WERI-Rb-1 (cell line): ENCODE measurements around the gene RAD51B.

ENCODE experiments used
- DNase-seq: peaks from one replicate; pipeline ENCODE4 v3.0.0-alpha.2; 2020
- H3K27ac ChIP-seq: fragments of 250-450 bp; sonication (Bioruptor Pico); 2 replicates; pipeline ENCODE4 v1.5.1; 2020; ENCODE audit warnings: mild to moderate bottlenecking, moderate library complexity
- H3K27me3 ChIP-seq: fragments of 250-450 bp; sonication (Bioruptor Pico); 2 replicates; pipeline ENCODE4 v1.5.1; 2021; ENCODE audit warnings: mild to moderate bottlenecking, low read depth, moderate library complexity; ENCODE audit not compliant: insufficient read depth, severe bottlenecking
- H3K36me3 ChIP-seq: fragments of 250-450 bp; sonication (Bioruptor Pico); 2 replicates; pipeline ENCODE4 v1.5.1; 2020; ENCODE audit warnings: mild to moderate bottlenecking, moderate library complexity
- H3K4me3 ChIP-seq: 2 replicates; pipeline ENCODE4 v1.5.1; 2011; ENCODE audit warnings: low read depth, mild to moderate bottlenecking, control low read depth, low read length
- H3K9me3 ChIP-seq: fragments of 250-450 bp; sonication (Bioruptor Pico); 2 replicates; pipeline ENCODE4 v1.5.1; 2021; ENCODE audit warnings: mild to moderate bottlenecking, moderate library complexity; ENCODE audit not compliant: severe bottlenecking
- TF ChIP-seq, protein P1 (sequence below): IDR thresholded peaks from 2 replicates; pipeline ENCODE4 v1.5.1; 2011; ENCODE audit warnings: low read depth, mild to moderate bottlenecking, control low read depth, inconsistent platforms, low read length

The RAD51B gene

DNA sequence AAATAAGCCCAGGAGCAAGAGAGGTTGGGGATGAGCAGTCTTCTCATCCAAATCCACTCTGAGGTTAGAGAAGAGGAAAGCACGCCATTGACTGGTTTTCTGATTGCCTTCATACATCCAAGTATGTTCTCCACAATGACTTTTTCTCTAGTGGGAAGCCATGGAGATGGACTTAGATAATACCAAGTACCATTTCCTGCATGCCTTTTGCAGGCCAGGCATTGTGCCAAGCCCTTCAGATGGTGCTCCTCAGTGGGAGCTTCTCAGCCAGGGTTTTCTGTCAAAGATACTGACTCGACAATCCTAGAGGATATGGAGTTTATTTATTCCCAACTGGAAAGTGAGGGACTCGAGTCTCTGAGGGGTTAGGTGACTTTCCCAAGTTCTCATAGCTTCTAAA is 755.3 kb downstream of the RAD51B start:
- Histone ChIP-seq H3K36me3 (no peaks in the 10 kb centered on the region), H3K4me3 (no peak overlapping the region), H3K9me3 (no peaks in the 10 kb centered on the region), H3K27me3 (no peaks in the 10 kb centered on the region), H3K27ac (no peak overlapping the region)
- TF ChIP-seq, protein P1, sequence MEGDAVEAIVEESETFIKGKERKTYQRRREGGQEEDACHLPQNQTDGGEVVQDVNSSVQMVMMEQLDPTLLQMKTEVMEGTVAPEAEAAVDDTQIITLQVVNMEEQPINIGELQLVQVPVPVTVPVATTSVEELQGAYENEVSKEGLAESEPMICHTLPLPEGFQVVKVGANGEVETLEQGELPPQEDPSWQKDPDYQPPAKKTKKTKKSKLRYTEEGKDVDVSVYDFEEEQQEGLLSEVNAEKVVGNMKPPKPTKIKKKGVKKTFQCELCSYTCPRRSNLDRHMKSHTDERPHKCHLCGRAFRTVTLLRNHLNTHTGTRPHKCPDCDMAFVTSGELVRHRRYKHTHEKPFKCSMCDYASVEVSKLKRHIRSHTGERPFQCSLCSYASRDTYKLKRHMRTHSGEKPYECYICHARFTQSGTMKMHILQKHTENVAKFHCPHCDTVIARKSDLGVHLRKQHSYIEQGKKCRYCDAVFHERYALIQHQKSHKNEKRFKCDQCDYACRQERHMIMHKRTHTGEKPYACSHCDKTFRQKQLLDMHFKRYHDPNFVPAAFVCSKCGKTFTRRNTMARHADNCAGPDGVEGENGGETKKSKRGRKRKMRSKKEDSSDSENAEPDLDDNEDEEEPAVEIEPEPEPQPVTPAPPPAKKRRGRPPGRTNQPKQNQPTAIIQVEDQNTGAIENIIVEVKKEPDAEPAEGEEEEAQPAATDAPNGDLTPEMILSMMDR: no peak
- no peak for DNase-seq

DNA sequence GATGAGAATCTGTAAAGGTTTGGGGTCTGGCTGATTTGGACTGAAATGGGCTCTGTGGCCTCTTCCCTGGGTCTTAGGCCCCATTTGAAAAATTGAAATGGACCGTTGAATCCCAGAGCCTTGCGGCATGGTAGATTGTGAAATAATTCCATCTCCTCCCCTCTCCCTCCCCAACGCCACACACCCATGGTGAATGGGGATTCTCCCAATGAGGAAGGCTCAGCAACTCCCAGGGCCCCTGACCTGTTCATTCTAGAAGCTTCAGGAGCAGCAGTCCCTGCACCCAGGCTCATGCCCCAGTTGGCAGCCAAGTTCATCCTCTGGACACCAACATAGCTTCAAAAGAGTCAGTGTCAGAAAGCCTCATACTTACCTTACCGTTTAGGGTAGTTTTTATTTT is 755.8 kb downstream of the RAD51B start:
- no peak for DNase-seq

DNA sequence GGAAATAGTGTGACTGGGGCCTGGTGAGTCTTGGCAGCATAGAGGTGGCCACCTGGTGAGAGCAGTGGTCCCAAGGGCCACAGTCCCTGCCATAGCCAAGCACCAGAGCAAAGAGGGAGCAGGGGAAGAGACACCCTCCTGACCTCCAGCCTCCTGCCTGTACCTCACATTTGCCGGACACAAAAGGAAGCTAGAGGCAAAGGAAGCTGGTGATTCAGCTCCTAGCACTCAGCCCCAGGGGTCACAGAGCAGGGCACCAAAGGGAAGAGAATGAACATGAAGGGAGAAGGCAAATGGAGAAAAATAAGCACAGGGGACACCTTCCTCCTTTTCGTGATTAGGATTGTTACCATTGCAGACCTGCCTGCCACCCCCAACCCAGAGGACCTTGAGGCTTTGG is 756.5 kb downstream of the RAD51B start:
- TF ChIP-seq, protein P1: no peak
- Histone ChIP-seq H3K4me3 (no peak overlapping the region), H3K9me3 (no peaks in the 10 kb centered on the region), H3K27ac (no peak overlapping the region), H3K27me3 (no peaks in the 10 kb centered on the region), H3K36me3 (no peaks in the 10 kb centered on the region)
- no peak for DNase-seq

More for the DNA sequence above, 755.8 kb downstream of the RAD51B start:
- TF ChIP-seq, protein P1: no peak
- Histone ChIP-seq H3K36me3 (no peaks in the 10 kb centered on the region), H3K4me3 (no peak overlapping the region), H3K9me3 (no peaks in the 10 kb centered on the region), H3K27ac (no peak overlapping the region), H3K27me3 (no peaks in the 10 kb centered on the region)

DNA sequence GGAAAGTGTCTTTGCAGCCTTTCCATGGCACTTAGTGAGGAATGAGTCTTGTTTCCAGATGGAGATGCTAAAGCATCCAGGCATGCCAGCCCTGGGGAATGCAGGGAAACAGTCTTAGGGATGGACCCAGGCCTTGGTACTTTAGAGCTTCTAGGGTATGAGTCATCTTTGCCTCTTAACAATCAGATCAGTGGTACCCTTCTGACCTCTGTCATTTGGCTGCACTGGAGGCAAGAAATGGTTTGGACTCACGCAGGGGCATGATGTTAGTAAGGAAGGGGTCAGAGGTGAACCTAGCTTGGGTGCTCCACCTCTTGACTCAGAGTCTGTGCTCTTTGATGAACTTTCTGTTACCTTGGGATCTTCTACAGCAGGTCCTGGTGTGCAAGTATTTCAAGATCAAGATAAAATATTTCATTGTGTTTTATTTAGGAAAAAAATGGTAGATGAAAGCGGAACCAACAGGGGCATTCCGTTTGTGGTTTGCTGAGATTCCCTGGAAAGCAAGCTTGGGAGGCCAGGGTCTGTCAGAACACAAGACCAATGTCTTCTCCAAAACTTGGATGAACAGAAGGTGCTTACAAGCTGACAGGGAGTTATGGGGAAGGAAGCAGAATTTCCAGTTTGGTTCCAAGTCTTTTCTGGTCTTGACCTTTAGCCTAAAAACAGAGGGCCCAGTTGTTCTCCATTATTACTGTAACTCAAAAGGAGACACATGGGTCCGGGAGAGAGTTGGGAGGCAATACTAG is 757.1 kb downstream of the RAD51B start:
- no peaks in the 10 kb centered on the region for H3K27me3 ChIP-seq
- no peaks in the 10 kb centered on the region for H3K36me3 ChIP-seq
- no peak overlapping the region for H3K4me3 ChIP-seq
- no peak for DNase-seq
- no peak overlapping the region for H3K27ac ChIP-seq
- no peaks in the 10 kb centered on the region for H3K9me3 ChIP-seq
- TF ChIP-seq, protein P1: no peak

DNA sequence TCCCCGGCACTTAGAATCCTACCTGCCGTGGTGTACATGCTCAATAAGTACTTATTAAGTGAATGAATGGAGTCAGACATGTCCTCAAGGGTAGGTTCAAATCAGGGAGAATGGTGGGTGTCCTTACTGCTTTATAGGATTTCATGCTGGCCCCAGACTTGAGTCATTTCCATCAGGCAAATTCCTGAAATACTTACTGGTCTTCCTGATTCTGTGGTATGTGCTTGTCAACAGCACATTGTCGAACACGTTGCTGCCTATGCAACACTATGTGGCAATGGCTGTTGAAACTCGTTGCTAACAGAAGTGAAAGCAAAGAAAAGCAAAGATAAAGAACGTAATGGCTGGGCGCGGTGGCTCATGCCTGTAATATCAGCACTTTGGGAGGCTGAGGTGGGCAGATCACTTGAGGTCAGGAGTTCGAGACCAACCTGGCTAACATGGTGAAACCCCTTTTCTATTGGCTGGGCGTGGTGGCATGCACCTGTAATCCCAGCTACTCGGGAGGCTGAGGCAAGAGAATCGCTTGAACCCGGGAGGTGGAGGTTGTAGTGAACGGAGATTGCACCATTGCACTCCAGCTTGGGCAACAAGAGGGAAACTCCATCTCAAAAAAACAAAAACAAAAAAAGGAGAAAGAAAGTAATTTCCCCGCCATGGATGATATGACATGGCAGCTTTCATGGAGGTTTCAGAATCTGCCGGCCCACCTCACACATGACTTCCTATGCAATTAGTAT is 758.4 kb downstream of the RAD51B start:
- H3K27ac ChIP-seq: no peak overlapping the region
- H3K36me3 ChIP-seq: no peaks in the 10 kb centered on the region
- DNase-seq: no peak
- no peaks in the 10 kb centered on the region for H3K27me3 ChIP-seq
- TF ChIP-seq, protein P1: no peak
- H3K9me3 ChIP-seq: peaks cover 2% of the 10 kb centered on the region
- no peak overlapping the region for H3K4me3 ChIP-seq
